Mononuclear cell (primary cell): Measurements from ENCODE around the gene NTN3. TPM values are rescaled to one million over a fixed set of nuclear protein-coding genes. Genes with fewer than 3 reads are reported as not detected.

Experiments used
- H3K27me3 ChIP-seq: 2 replicates; pipeline ENCODE4 v1.6.0; 2011; ENCODE audit warnings: low read length, control low read depth; ENCODE audit not compliant: insufficient read depth
- H3K4me1 ChIP-seq: 2 replicates; pipeline ENCODE4 v1.5.1; 2011; ENCODE audit warnings: mild to moderate bottlenecking, low read length, control low read depth; ENCODE audit not compliant: insufficient read depth
- H3K4me3 ChIP-seq: 2 replicates; pipeline ENCODE4 v1.5.1; 2011; ENCODE audit warnings: mild to moderate bottlenecking, low read length, moderate library complexity
- H3K9me3 ChIP-seq: 2 replicates; pipeline ENCODE4 v1.5.1; 2011; ENCODE audit warnings: low read depth, mild to moderate bottlenecking, control low read depth, low read length
- total RNA-seq: library from RNA; depleted of rRNA; stranded (reverse); fragments of >200 nt; gene quantifications from one replicate; pipeline ENCODE4 v1.2.3, GENCODE V29; 2012

NTN3 gene
- total RNA-seq, 1 donor = not detected

GRCh38 chr16:2513405-2514332 is 42.6 kb downstream of the NTN3 start, which contains the start of gene ATP6V0C:
ATP6V0C (plus strand) TSS chr16:2513952; CDS start chr16:2514104, 152 bp downstream.
- Histone ChIP-seq H3K4me3 (peak within 1 kb of the TSS; percentile 80), H3K27me3 (no peaks in the 10 kb centered on the region), H3K9me3 (no peaks in the 10 kb centered on the region), H3K4me1 (peaks cover 75% of the 10 kb centered on the region)

- no peaks in the 10 kb centered on the region for H3K27me3 ChIP-seq
- peak overlapping the region; percentile 80 for H3K4me3 ChIP-seq
- H3K4me1 ChIP-seq = peaks cover 75% of the 10 kb centered on the region
- no peaks in the 10 kb centered on the region for H3K9me3 ChIP-seq
These were observed 43.5 kb downstream of the NTN3 start for GRCh38 chr16:2514333-2515179.

- H3K9me3 ChIP-seq = no peaks in the 10 kb centered on the region
- H3K4me1 ChIP-seq = peaks cover 69% of the 10 kb centered on the region
- peak overlapping the region; percentile 80 for H3K4me3 ChIP-seq
- no peaks in the 10 kb centered on the region for H3K27me3 ChIP-seq
These were observed 44.2 kb downstream of the NTN3 start for GRCh38 chr16:2515180-2515851.

- no peaks in the 10 kb centered on the region for H3K27me3 ChIP-seq
- peaks cover 73% of the 10 kb centered on the region for H3K4me1 ChIP-seq
- no peaks in the 10 kb centered on the region for H3K9me3 ChIP-seq
- H3K4me3 ChIP-seq = peak overlapping the region; percentile 80
These were observed 45.5 kb downstream of the NTN3 start for GRCh38 chr16:2516391-2517240.

DNA sequence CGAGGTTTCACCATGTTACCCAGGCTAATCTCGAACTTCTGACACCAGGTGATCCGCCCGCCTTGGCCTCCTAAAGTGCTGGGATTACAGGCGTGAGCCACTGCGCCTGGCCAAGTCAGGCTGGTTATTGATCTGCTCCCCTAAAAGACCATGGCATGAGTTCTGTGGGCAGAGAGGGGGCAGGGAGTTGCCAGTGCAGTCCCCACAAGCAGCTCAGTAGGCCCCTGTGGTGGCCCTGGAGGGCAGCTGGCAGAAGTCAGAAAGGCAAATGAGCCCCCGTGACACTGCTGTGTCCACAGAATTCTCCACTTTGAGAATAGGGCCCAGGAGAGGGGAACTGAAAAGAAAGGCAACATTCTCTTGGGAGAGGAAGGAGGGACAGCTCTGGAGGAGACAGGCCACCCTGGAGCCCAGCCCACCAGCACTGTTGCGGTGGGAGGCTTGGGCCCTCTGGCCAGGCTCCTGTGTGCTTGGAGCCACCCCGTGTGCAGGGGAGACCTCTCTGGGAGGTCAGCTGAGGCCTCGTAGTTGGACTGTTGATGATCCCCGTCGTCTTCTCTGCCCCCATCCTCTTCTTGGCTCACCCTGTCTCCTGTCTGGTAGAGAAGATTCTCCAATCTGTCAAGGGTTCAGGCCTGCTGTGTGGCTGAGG is 47.0 kb downstream of the NTN3 start:
- Histone ChIP-seq H3K9me3 (no peaks in the 10 kb centered on the region), H3K4me3 (no peak overlapping the region), H3K27me3 (no peaks in the 10 kb centered on the region), H3K4me1 (peaks cover 65% of the 10 kb centered on the region)

DNA sequence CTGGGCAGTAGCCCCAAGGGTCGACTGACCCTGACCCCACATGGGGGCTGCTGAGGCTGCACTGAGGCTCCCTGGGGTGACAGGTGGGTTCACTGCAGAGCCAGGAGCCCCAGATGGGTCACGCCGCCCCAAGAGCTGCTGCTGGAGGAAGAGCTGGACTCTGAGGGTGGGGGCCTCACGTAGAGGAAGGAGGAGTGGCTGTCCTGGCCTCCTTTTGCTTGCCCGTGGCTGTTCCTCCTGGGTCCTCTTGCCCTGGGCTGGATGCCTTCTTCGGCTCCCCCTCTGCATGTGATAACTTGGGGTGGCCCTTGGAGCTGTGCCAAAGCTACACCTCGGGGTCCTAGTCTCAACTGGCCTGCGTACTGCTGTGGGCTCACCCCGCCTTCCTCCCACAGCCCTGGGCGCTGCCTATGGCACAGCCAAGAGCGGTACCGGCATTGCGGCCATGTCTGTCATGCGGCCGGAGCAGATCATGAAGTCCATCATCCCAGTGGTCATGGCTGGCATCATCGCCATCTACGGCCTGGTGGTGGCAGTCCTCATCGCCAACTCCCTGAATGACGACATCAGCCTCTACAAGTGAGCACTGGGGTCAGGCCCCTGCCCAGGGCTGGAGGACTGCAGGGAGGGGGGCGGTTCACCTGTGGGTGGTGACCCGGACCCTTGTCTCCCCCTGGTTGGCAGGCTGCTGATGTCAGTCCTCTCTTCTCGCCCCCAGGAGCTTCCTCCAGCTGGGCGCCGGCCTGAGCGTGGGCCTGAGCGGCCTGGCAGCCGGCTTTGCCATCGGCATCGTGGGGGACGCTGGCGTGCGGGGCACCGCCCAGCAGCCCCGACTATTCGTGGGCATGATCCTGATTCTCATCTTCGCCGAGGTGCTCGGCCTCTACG is 48.0 kb downstream of the NTN3 start:
- Histone ChIP-seq H3K4me3 (no peak overlapping the region), H3K9me3 (no peaks in the 10 kb centered on the region)

DNA sequence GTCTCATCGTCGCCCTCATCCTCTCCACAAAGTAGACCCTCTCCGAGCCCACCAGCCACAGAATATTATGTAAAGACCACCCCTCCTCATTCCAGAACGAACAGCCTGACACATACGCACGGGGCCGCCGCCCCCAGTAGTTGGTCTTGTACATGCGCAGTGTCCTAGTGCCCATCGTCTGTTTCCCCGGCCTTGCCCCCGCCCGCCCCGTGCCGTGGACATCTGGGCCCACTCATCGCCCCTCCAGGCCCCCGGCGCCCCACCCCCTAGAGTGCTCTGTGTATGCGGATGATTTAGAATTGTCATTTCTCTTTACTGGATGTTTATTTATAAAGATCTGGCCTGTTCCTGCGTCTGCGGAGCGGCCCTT is 48.6 kb downstream of the NTN3 start:
- peaks cover 60% of the 10 kb centered on the region for H3K4me1 ChIP-seq
- no peaks in the 10 kb centered on the region for H3K9me3 ChIP-seq
- no peak overlapping the region for H3K4me3 ChIP-seq
- no peaks in the 10 kb centered on the region for H3K27me3 ChIP-seq

More for the DNA sequence above, 48.0 kb downstream of the NTN3 start:
- H3K27me3 ChIP-seq = no peaks in the 10 kb centered on the region
- H3K4me1 ChIP-seq = peaks cover 62% of the 10 kb centered on the region

- H3K9me3 ChIP-seq = no peaks in the 10 kb centered on the region
- no peaks in the 10 kb centered on the region for H3K27me3 ChIP-seq
- H3K4me1 ChIP-seq = peaks cover 55% of the 10 kb centered on the region
- peak within 1 kb of the TSS; percentile 44 for H3K4me3 ChIP-seq
These were observed 49.1 kb downstream of the NTN3 start, which contains the start of gene AMDHD2 for GRCh38 chr16:2520097-2520783. AMDHD2 (plus strand) TSS chr16:2520371; CDS start chr16:2520459, 88 bp downstream.

GRCh38 chr16:2520784-2521531 is 49.9 kb downstream of the NTN3 start:
- no peaks in the 10 kb centered on the region for H3K27me3 ChIP-seq
- H3K4me1 ChIP-seq = peaks cover 47% of the 10 kb centered on the region
- no peaks in the 10 kb centered on the region for H3K9me3 ChIP-seq
- H3K4me3 ChIP-seq = peak overlapping the region; percentile 44
